MM.1S (cell line): Measurements from ENCODE around the gene POLR2H.

Experiments
- EZH2phosphoT487 ChIP-seq: fragments of 300-600 bp; sonication (generic); IDR thresholded peaks from 2 replicates; pipeline ENCODE4 v1.6.1; 2018; ENCODE audit warnings: antibody characterized with exemption, low read length
- TF ChIP-seq, protein P1 (sequence below): fragments of 300-600 bp; sonication (generic); IDR thresholded peaks from 2 replicates; pipeline ENCODE4 v1.5.1; 2016; ENCODE audit warnings: antibody characterized with exemption, low read length, mixed read lengths

DNA sequence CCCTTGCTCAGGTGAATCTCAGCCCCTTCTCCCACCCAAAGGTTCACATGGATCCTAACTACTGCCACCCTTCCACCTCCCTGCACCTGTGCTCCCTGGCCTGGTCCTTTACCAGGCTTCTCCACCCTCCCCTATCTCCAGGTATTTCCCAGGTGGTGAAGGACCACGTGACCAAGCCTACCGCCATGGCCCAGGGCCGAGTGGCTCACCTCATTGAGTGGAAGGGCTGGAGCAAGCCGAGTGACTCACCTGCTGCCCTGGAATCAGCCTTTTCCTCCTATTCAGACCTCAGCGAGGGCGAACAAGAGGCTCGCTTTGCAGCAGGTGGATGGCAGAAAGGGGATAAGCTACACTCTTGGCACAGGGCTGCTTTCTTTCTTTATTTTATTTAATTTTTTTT lies 19.6 kb upstream of the POLR2H start:
- no peak for TF ChIP-seq EZH2phosphoT487
- TF ChIP-seq, protein P1, sequence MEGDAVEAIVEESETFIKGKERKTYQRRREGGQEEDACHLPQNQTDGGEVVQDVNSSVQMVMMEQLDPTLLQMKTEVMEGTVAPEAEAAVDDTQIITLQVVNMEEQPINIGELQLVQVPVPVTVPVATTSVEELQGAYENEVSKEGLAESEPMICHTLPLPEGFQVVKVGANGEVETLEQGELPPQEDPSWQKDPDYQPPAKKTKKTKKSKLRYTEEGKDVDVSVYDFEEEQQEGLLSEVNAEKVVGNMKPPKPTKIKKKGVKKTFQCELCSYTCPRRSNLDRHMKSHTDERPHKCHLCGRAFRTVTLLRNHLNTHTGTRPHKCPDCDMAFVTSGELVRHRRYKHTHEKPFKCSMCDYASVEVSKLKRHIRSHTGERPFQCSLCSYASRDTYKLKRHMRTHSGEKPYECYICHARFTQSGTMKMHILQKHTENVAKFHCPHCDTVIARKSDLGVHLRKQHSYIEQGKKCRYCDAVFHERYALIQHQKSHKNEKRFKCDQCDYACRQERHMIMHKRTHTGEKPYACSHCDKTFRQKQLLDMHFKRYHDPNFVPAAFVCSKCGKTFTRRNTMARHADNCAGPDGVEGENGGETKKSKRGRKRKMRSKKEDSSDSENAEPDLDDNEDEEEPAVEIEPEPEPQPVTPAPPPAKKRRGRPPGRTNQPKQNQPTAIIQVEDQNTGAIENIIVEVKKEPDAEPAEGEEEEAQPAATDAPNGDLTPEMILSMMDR, result no peak
